HG02610 (cell line): ENCODE measurements around the gene WT1.

ENCODE experiments used
- ATAC-seq: cut with Tn5 transposase; IDR thresholded peaks from one replicate; pipeline ENCODE4 v1.9.1; 2021; ENCODE audit warnings: mild to moderate bottlenecking, moderate library complexity; ENCODE audit not compliant: unreplicated experiment

The WT1 gene

GRCh38 chr11:32438866-32439489, 3.6 kb upstream of the WT1 start:
- no peak for ATAC-seq

- ATAC-seq = no peak
These were observed 3.1 kb upstream of the WT1 start for GRCh38 chr11:32438346-32438865.

- no peak for ATAC-seq
These were observed 2.4 kb upstream of the WT1 start for GRCh38 chr11:32437495-32438345.

- no peak for ATAC-seq
These were observed 1.6 kb upstream of the WT1 start for GRCh38 chr11:32436751-32437494.

- no peak for ATAC-seq
These were observed 807 bp upstream of the WT1 start for GRCh38 chr11:32435942-32436750.

- no peak for ATAC-seq
These were observed 223 bp downstream of the WT1 start for GRCh38 chr11:32435152-32435480.

GRCh38 chr11:32434356-32435151, 785 bp downstream of the WT1 start:
- ATAC-seq = no peak

GRCh38 chr11:32433914-32434355, 1.4 kb downstream of the WT1 start:
- no peak for ATAC-seq

- ATAC-seq = no peak
These were observed 2.0 kb downstream of the WT1 start for GRCh38 chr11:32433101-32433913.

- no peak for ATAC-seq
These were observed 2.8 kb downstream of the WT1 start for GRCh38 chr11:32432565-32432964.

- no peak for ATAC-seq
These were observed 4.6 kb downstream of the WT1 start for GRCh38 chr11:32430568-32431381.

- no peak for ATAC-seq
These were observed 5.9 kb downstream of the WT1 start for GRCh38 chr11:32429477-32429876.

GRCh38 chr11:32428665-32429303, 6.6 kb downstream of the WT1 start:
- ATAC-seq = no peak

GRCh38 chr11:32427935-32428664, 7.2 kb downstream of the WT1 start:
- no peak for ATAC-seq

GRCh38 chr11:32427616-32427934, 7.8 kb downstream of the WT1 start:
- ATAC-seq = no peak

GRCh38 chr11:32426819-32427615, 8.3 kb downstream of the WT1 start:
- ATAC-seq = no peak
